Adipocyte (in vitro differentiated cells): Measurements from ENCODE around the gene DYRK2.
A peak's percentile ranks its signal among the peaks of the same experiment; 100 is the strongest.

Experiments
- DNase-seq: peaks from one replicate; pipeline ENCODE4 v3.0.0-alpha.2; 2015; ENCODE audit warnings: low read depth
- H3K27me3 ChIP-seq: replicated peaks from 2 replicates; pipeline ENCODE4 v1.7.0; 2013; ENCODE audit warnings: mild to moderate bottlenecking, low read length, moderate library complexity; ENCODE audit not compliant: control insufficient read depth, insufficient read depth
- H3K36me3 ChIP-seq: 2 replicates; pipeline ENCODE4 v1.7.0; 2013; ENCODE audit warnings: low read length, mild to moderate bottlenecking, moderate library complexity; ENCODE audit not compliant: control insufficient read depth, insufficient read depth, severe bottlenecking
- H3K4me1 ChIP-seq: 2 replicates; pipeline ENCODE4 v1.7.0; 2013; ENCODE audit warnings: mild to moderate bottlenecking, low read length, moderate library complexity; ENCODE audit not compliant: control insufficient read depth, insufficient read depth
- H3K4me3 ChIP-seq: 2 replicates; pipeline ENCODE4 v1.7.0; 2013; ENCODE audit warnings: mild to moderate bottlenecking, low read length, moderate library complexity
- H3K9ac ChIP-seq: 2 replicates; pipeline ENCODE4 v1.7.0; 2013; ENCODE audit warnings: mild to moderate bottlenecking, low read length, moderate library complexity
- H3K9me3 ChIP-seq: 2 replicates; pipeline ENCODE4 v1.7.0; 2013; ENCODE audit warnings: mild to moderate bottlenecking, low read length, moderate library complexity; ENCODE audit not compliant: control insufficient read depth

DYRK2 gene

DNA sequence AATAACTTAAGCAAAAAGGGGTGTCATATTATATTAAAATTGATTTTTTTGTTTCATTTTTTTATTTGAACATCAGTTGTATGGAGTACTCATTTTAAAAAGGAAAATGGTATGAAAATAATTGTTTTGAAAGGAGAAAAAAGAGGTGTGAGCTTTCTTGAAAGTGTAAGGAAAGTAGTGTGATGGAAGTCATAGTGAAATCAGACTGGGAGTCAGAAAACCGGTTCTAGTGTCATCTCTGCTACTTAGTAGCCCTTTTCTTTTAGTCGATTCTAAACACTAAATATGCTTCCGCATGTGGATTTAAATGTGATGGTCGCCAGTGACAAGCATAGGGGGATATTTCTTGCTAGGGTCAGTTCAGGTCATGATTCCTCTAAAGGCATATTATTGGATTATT, 1.8 kb upstream of the DYRK2 start:
- Histone ChIP-seq H3K4me3 (no peak overlapping the region), H3K27me3 (no peaks in the 10 kb centered on the region), H3K4me1 (peaks cover 29% of the 10 kb centered on the region), H3K9me3 (no peaks in the 10 kb centered on the region), H3K36me3 (no peaks in the 10 kb centered on the region), H3K9ac (no peak overlapping the region)
- no peak for DNase-seq

- Histone ChIP-seq H3K36me3 (no peaks in the 10 kb centered on the region), H3K9ac (peak overlapping the region; percentile 86), H3K4me1 (peaks cover 34% of the 10 kb centered on the region), H3K9me3 (no peaks in the 10 kb centered on the region), H3K27me3 (no peaks in the 10 kb centered on the region), H3K4me3 (peak overlapping the region; percentile 92)
- DNase-seq = no peak
Observed at GRCh38 chr12:67647181-67647798, 1.3 kb upstream of the DYRK2 start.

DNA sequence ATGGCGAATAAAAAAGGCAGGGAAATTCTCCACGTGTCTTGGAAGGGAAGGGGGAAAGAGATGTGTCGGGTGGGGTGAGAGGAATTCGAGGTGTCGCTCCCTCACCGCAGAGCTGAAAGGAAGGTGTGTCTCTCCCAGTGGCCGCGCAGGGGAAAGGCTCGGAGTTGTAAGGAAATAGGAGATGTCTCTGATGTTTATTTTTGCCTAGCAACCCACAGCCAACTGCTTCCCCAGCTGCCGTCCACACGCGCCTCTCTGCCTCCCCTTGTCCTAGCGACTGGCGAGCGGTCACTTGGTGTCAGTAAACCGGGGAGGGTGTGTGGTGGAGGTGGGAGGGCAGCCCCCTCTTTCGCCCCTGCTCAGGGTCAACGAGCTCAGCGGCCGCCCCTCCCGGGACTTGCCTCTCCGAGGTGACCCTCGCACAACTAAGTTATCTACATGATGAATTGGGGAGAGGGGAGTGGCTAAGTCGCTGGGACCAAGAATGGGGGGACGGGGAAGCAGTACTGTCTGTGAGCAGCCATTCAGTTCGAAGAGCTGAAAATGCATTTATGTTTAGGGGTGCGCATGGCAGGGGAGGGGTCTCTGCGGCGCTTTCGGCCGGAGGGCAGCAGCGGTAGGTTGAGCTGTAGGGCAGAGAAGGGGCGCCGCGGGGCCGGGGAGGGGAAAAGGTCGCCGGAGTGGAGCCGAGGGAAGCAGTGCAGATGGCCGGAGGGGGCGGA, 585 bp upstream of the DYRK2 start:
- H3K4me1 ChIP-seq = peaks cover 35% of the 10 kb centered on the region

GRCh38 chr12:67649261-67649569, 670 bp downstream of the DYRK2 start:
- DNase-seq = peak; percentile 69
- Histone ChIP-seq H3K36me3 (peaks cover 3% of the 10 kb centered on the region), H3K4me1 (peaks cover 47% of the 10 kb centered on the region), H3K4me3 (peak overlapping the region; percentile 92), H3K27me3 (no peaks in the 10 kb centered on the region), H3K9ac (peak overlapping the region; percentile 95), H3K9me3 (no peaks in the 10 kb centered on the region)

More for the DNA sequence above, 585 bp upstream of the DYRK2 start:
- Histone ChIP-seq H3K4me3 (peak overlapping the region; percentile 92), H3K9ac (peak overlapping the region; percentile 86), H3K9me3 (no peaks in the 10 kb centered on the region), H3K36me3 (no peaks in the 10 kb centered on the region), H3K27me3 (no peaks in the 10 kb centered on the region)
- DNase-seq = peak; percentile 88

DNA sequence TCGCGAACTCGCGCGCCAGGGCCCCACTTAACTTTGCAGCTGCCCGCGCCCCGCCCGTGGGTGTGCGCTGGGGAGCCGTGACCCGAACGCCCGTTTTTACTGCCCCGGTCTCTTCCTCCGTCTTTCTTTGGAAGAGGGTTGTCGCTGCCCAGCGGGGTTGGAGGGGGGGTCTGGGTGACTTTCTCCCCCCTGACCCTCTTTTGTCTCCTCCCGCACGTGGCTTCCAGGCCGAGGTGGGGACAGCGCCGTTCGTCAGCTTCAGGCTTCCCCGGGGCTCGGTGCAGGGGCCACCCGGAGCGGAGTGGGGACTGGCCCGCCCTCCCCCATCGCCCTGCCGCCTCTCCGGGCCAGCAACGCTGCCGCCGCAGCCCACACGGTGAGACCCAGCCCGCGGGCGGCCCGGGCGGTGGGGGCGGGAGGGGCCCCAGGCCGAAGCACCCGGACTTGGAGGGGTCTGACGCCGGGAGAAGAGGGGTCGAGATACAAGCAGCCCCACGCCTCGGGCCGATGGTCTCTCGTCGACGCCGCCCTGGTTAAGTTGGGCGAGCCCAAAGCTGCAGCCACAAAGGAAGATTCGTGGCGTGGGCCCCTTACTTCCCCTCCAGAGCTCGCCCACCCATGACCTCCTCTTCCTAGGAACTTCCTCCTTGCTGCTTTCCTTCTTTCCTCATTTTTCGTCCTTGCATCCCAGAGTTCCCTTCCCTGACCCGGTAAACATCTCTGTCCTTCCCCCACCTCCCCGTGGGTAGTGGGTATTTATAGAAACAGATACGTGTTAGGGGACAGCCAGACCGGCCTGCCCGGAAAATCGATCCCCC, 1.2 kb downstream of the DYRK2 start:
- Histone ChIP-seq H3K36me3 (peaks cover 3% of the 10 kb centered on the region), H3K9me3 (no peaks in the 10 kb centered on the region), H3K4me1 (peaks cover 47% of the 10 kb centered on the region), H3K4me3 (peak overlapping the region; percentile 92), H3K27me3 (no peaks in the 10 kb centered on the region), H3K9ac (peak overlapping the region; percentile 95)
- peak; percentile 64 for DNase-seq

DNA sequence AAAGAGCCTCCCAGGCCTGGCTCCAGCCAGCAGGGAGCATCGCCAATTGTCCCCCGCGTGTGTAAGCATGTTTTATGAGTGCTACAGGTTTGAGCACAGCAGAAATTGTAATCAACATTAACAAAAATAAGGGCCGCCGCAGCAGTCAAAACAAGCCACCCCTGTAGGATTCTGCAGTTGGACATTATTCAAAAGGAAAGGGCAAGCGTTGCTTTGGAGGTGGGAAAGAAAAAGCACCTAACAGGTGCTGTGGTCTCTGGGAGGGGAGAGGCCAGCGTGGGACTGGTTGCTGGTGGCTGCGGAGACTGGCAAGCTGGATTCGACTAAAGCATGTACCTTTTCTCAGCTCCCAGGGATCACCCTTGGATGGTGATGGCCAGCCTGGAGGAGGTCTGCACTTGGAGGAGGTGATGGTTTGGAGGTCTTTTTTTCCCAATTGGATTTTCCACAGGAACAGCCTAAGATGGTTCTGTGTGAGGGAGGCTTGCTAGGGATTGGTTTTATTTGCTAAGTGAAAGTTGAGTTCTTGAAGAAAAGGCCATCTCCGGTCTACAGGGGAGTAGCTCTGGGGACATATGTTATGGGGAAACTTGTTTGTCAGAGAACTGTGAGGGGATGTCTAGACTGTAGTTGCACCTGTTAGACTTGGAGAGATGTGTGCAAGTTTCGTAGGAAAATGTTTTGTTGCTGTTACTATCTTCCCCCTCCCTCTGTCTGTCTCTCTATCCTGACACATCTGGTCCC, 2.0 kb downstream of the DYRK2 start:
- no peaks in the 10 kb centered on the region for H3K27me3 ChIP-seq
- H3K4me3 ChIP-seq = peak overlapping the region; percentile 92
- H3K9me3 ChIP-seq = no peaks in the 10 kb centered on the region
- peak; percentile 44 for DNase-seq
- H3K9ac ChIP-seq = peak overlapping the region; percentile 95
- H3K4me1 ChIP-seq = peaks cover 43% of the 10 kb centered on the region
- H3K36me3 ChIP-seq = peaks cover 3% of the 10 kb centered on the region

DNA sequence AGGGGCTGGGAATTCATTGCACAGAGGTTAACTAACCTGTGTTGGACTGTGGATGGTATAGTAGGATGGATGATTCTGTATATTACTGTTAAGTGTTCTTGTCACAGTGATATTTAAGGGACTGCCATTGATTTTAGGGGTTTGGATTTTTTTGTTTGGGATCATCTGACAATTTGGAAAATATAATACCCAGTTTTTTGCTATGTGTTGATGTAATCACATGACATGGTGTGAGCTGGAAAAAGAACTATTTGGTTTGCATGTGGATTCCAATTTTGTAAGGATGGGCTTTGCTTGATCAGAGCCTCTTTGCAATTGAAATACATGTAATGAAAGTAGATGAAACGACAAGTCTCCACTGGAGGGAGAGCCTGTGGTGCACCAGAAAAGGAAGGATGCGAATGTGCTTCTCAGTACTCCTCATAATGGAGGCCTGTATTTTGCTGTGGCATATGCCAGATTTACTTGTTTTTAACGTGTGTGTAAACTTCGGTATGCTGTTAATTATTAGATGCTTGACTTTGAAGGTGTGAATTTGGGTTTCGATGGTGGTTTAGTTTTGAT, 2.7 kb downstream of the DYRK2 start:
- Histone ChIP-seq H3K4me3 (peak overlapping the region; percentile 92), H3K36me3 (peaks cover 3% of the 10 kb centered on the region), H3K9me3 (no peaks in the 10 kb centered on the region), H3K27me3 (no peaks in the 10 kb centered on the region), H3K4me1 (peaks cover 44% of the 10 kb centered on the region), H3K9ac (peak overlapping the region; percentile 95)
- DNase-seq = peak; percentile 56

DNA sequence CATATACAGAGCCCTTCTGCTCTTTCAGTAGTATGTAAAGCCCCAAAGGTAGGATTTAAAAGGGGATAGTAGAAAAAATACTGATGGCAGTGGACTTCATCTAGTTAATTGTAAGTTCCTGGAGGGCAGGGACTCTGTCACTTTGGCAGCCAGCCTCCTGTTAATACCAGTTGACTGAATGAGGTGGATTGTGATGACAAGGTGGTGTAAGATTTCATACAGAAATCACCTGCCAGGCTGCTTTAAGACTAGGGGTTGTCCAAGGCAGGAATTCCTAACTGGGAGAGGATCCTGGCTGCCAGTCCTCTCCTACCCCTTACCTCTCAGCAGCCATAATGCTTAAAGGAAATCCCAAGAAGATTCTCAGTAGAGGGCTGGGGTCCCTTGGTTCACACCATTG, 7.3 kb downstream of the DYRK2 start:
- H3K36me3 ChIP-seq = peaks cover 37% of the 10 kb centered on the region

GRCh38 chr12:67656251-67656650, 7.7 kb downstream of the DYRK2 start:
- H3K27me3 ChIP-seq = no peaks in the 10 kb centered on the region
- no peak overlapping the region for H3K9ac ChIP-seq
- peaks cover 37% of the 10 kb centered on the region for H3K36me3 ChIP-seq
- peaks cover 45% of the 10 kb centered on the region for H3K4me1 ChIP-seq
- H3K9me3 ChIP-seq = no peaks in the 10 kb centered on the region
- no peak overlapping the region for H3K4me3 ChIP-seq
- no peak for DNase-seq

More for the DNA sequence above, 7.3 kb downstream of the DYRK2 start:
- Histone ChIP-seq H3K4me1 (peaks cover 45% of the 10 kb centered on the region), H3K27me3 (no peaks in the 10 kb centered on the region), H3K9me3 (no peaks in the 10 kb centered on the region), H3K4me3 (no peak overlapping the region), H3K9ac (no peak overlapping the region)
- DNase-seq = no peak

- H3K4me3 ChIP-seq = no peak overlapping the region
- no peaks in the 10 kb centered on the region for H3K9me3 ChIP-seq
- no peaks in the 10 kb centered on the region for H3K27me3 ChIP-seq
- DNase-seq = no peak
- H3K36me3 ChIP-seq = peaks cover 40% of the 10 kb centered on the region
- no peak overlapping the region for H3K9ac ChIP-seq
- H3K4me1 ChIP-seq = peaks cover 51% of the 10 kb centered on the region
Observed at GRCh38 chr12:67658486-67658885, 9.9 kb downstream of the DYRK2 start.
